Brain pericyte (primary cell): ENCODE measurements around the gene RECK.
"Not testable (repeated sequence)": the region's sequence is repeated elsewhere in the genome, so short reads cannot be mapped to it uniquely, and the experiment has no call there.

ENCODE experiments used
- DNase-seq: peaks from one replicate; pipeline ENCODE4 v3.0.0-alpha.2; 2012; ENCODE audit warnings: low read depth, low spot score

Gene RECK

DNA sequence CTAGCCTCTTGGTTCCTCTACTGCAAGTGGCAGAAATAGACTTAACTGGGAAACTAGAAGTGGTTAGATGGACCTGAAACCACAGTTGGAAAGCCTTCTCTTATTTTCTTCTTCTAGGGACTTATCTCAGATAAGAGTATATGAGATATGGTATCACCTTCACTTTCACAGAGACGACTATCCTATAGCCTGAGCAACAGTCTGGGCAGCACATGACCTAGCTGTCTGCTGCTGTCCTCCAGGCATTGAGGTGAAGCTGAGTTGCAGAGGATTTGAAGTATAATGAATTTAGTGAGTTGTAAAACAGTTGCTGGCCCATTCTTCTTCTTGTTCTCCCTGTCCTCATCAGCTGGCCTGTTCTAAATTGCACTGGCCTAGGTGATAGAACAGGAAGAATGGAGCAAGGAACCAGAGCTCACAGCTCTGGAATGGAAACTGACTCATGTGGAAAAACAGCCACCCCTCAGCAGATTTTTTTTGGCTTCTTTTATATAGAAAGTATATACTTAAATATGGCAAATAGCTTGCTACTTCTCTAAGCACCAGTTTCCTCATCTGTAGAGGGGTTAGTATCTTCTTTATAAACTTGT lies 27.8 kb downstream of the RECK start:
- no peak for DNase-seq

DNA sequence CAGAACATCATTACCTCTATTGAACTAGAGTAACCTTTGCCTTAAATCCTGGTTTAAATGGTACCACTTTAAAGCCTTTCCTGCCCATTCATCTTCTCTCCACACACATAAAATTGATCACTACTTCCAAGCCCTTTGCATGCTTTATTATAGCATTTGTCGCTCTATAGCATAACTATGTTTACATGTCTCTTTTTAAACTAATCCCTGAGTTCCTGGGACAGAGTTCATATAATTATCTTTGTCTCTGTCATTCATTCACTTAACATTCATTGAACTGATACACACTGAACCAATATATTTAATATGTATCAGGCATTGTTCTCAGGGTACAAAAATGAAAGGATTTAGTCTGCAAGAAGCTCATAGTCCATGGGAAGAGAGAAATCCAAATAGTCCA lies 37.3 kb downstream of the RECK start:
- no peak for DNase-seq

DNA sequence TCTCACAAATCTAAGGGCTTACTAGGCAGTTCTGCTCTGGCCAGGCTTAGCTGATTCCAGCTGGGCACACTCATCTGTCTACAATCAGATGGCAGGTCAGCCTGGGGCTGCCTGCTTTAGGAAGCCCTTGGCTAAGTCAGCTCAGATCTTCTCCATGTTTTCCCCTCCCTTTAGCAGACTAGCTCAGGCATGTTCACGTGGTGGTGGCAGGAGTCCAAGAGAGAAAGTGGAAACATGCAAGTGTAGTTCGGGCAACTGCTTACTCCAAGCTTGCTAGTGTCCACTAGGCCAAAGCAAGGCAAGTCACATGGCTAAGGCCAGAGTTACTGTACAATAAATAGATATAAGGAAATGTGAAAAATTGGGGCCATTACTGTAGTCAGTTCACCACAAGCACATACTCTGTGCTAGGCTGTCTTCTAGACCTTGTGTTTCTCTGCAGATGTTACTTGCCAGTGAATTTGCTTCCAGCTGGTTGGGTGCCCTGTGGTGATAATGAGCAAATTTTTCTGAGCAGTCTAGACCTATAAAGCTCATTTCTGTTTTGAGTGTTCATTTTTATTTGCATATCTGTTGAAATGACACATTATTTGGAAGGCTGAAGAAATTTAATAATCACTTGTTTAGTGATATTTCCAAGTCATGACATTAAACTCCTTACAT lies 38.3 kb downstream of the RECK start:
- peak; percentile 43 for DNase-seq

DNA sequence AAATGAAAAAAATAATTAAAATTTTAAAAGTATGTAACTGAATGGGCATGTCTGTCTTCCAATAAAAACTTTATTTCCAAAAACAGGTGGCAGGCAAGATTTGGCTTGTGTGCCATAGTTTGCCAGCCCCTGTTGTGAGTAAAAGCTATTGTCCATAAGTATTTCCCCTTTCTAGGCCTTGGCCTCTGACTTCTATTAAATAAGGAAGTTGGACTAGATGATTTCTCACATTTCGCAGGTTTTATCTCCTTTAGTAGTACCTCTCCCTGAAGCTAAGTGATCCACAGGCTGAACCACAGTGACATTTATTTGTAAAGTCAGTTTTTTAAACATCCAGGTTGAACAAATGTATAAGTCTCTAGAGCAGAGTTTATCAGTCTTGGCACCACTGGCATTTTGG lies 41.3 kb downstream of the RECK start:
- no peak for DNase-seq

DNA sequence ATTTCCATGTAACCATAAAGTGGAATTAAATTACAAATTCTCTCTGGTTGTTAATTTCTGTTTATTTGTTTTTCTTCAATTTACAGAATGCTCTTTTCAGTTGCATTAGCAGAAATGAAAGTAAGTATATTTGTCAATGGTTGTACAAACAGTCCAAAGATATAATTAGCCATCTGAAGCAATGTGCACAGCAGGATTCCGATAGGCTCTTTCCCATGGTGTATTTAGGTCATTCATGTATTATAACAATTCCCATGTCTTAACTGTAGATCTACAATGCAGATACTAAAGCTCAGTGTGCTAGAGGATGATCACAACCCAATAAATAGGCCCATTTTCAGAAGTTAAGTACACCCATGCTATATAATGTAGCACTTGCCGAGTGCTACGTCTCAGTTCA lies 43.8 kb downstream of the RECK start:
- no peak for DNase-seq

DNA sequence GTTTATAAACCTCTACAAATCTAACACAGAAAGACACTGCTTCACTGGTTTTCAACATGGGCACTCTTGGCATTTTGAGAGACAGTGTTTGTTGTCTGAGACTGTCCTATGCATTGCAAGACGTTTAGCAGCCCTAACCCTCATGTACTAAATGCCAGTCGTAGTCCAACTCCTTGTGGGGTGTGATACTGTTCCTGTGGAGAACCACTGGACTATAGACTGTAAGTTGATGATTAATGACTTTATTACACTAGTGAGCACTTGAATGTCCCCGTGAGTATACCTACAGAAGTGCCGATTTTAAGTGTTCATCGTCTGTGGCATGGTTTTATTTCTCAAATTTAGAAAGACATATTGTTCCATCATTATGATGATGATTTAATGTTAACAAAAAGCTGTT lies 46.2 kb downstream of the RECK start:
- DNase-seq = no peak

DNA sequence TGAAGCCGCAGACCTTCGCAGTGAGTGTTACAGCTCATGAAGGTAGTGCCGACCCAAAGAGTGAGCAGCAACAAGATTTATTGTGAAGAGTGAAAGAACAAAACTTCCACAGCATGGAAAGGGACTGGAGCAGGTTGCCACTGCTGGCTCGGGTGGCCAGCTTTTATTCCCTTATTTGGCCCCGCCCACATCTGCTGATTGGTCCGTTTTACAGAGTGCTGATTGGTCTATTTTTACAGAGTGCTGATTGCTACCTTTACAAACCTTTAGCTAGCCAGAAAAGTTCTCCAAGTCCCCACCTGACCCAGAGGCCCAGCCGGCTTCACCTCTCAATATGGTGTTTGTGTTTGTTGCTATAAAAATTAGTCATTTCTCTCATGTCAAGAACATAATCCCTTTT lies 49.7 kb downstream of the RECK start:
- no peak for DNase-seq

DNA sequence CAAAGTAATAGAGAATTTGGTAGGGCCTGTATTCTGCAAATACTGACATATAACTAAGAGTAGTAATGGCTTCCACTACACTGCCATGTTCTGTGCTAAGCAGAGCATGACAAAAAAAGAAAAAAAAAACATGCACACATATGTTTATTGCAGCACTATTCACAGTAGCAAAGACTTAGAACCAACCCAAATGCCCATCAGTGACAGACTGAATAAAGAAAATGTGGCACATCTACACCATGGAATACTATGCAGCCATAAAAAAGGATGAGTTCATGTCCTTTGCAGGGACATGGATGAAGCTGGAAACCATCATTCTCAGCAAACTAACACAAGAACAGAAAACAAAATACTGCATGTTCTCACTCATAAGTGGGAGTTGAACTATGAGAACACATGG lies 50.3 kb downstream of the RECK start:
- not testable (repeated sequence) for DNase-seq

DNA sequence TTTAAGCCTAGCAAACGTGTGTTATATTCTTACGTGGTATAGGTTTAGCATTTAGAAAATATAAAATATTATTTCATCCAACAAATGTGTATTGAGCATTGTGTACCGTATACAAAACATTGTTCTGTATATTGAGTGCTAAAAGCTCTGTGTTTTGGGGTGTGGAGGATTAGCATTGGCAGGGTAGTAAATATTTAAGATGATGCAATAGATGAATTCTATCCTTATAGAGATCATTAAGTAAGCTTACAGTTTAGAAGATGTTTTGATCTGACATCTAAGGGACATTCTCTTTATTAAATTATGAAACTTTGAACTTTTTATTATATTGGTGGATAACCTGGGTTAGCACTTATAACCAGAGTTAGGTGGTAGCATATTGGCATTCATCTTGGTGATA lies 51.3 kb downstream of the RECK start:
- no peak for DNase-seq

DNA sequence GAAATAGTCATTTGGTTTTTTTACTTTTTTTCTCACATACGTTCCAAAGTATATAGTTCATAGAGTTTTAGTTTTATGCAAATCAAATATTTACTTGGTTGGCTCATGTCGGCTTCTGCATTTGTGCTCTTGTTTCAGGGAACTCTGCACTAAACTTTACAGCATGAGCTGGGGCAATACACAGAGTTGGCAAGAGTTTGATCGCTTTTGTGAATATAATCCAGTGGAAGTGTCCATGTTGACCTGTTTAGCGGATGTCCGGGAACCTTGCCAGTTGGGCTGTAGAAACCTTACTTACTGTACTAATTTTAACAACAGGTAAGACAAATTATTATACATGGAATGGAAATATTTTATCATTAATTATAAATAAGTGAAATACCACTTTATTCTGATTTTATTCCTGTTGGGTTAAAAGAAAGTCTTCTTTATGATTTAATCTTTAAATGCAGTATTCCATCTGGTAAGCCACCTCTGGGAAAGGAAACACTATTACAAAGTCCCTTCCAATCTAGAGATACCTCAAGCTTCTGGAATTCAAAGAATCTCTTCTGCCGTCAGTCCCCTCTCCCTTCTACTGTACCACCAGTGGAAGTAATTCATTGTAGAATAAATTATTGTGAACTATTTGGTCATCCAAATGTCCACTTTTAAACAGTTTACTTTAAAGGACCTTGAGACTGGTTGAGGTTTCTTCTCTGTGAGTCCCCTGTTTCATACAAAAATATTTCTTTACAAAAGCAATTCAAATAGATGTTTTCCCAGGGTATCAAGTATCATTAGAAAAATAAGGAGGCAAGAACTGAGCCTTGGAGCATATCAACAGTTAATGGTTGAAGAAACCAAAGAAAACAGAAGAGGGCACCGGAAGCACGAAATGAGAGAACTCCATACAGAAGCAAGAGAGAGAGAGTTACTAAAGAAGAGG lies 54.6 kb downstream of the RECK start:
- DNase-seq = peak; percentile 67

DNA sequence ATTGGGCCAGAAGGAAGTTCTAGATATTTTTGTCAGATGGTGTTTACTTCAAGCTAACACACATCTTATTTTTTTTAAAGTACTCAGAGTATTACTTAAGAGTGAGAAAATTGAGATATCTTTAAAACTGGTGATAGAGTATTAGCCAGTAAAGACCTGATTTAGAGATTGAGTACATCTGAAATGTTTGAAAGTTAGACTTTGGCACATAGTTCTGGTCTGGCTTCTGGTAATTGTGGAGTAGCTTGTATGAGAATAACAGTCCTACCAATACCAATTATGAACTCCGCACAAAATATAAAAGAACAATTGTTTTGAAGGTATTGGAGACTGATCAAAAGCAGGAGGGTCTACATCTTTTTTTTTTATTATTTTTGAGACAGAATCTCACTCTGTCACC lies 55.3 kb downstream of the RECK start:
- no peak for DNase-seq

DNA sequence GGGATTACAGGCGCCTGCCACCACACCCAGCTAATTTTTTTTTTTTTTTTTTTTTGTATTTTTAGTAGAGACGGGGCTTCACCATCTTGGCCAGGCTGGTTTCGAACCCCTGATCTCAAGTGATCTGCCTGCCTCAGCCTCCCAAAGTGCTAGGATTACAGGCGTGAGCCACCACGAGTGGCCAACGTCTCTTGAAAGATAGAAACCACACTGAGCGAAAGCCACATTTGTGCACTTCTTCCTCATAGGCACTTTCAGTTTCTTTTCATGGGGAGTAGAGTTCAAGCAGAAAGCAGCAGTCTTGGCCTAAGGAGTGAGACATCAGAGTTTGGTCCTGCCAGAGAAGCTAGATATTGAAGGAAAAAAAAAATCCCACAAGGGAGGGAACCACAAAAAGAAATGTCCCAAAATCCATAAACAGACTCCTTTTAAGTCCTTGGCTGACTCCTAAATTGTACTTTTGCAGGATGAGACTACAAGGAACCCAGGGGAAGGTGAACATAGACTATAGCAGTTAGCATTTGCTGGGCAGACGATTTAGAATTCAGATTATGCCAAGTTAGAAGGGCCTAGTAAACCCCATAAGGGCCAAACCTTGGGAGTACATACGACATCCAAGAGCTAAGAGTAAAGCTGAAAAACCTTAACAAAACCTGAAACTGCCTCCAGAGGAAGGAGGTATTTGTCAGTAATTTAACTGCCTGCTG lies 55.9 kb downstream of the RECK start:
- no peak for DNase-seq

DNA sequence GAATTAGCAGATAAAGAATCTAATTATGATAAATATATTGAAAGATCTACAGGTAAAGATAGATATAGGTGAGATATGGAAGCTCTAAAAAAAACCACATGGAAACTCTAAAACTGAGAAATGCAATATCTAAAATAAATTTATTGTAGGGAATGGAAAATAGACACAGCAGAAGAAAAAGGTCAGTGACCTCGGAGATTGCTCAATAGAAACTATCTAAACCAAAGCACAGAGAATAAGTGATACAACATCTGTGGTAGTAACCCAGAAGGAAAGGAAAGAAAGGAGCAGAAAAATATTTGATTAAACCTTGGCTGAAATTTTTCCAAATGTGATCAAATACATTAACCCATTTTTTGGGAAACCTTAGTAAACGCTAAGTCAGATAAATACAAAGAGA lies 56.7 kb downstream of the RECK start:
- DNase-seq = no peak

DNA sequence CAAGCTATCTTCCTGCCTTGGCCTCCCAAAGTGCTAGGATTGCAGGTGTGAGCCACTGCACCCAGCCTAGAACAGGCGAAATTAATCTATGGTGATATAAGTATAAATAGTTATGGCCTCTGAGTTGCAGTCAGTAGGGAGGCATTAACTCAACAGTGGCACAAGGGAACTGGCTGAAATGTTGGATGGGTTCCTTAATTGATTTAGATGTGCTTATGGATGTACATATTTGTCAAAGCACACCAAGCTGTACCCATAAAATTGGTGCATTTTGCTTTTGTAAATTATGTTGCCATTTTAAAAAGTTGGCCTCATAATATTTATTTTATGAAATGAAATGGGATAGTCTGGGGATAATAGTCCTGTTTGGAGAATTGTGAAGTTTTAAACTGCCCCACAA lies 63.0 kb downstream of the RECK start:
- no peak for DNase-seq

DNA sequence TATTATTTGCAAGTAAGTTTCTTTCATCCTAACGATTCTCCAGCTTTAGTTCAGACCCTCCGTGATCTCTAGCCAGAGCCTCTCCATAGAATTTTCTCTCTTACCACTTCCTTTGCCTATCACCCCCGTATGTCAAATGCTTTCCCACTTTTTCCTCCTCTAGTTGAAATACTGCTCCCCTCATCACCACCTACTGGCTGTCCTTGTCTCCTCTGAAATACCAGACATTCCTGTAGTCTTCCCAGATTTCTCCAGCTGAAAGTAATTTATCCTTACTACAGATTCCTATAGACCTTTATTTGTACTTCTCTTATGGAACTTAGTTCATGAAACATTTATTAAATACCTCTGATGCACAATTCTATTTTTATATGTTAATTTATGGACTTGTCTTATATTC lies 63.8 kb downstream of the RECK start:
- no peak for DNase-seq

DNA sequence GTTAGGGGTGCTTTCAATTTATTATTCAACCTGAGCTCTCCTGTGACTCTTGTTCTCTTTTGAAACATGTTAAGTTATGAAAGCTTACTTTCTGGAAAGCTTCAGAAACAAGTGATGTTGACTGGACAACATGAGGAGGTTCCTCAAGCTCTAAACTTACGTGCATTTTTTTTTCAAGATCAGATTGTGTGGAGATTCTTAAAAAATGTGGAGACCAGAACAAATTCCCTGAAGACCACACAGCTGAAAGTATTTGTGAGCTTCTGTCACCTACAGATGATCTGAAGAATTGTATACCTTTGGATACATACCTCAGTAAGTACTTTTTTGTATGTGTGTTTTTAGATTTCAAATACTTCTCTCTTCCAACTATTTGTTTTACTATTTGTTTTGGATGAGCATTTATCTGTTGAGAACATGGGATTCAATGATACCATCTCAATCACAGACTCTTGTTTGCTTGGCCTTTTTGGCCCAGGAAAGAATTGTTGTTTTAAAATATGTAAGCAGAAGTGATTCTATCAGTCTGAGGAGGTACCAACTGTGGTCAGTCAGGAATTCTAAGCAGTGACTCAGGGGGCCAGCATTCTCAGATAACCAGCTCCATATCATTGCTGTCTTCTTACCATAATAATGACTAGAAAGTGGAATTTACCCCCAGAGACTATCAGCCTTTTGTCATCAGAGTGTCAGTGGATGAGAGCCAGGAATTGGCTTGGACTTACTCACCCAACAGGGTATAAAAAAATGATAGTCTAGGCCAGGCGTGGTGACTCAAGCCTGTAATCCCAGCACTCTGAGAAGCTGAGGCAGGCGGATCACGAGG lies 65.4 kb downstream of the RECK start:
- DNase-seq = peak; percentile 47

DNA sequence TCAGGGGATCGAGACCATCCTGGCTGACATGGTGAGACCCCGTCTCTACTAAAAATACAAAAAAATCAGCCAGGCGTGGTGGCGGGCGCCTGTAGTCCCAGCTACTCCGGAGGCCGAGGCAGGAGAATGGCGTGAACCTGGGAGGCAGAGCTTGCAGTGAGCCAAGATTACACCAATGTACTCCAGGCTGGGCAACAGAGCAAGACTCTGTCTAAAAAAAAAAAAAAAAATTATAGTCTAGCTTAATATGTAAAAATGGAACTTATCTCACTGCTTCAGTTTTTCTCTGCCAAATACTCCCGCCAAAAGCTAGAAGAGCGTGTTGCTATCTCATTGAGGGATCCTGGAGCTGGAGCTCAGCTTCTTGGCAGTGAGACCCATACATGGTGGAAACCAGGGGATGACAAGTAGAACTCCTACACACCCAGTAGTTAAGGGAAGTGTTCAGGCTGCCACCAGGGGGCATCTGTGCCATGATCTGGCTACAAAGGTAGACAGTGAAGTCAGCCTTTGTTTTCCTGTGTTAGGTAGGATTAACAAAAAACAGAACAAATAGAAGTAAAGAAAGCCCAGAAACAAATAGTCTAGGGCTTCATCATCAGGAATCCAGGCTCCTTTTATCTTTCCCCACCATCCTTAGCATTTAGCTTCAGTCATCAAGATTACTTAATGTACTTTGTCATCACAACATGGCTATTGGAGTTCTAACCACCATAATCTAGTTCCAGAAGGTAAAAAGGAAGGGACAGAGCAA lies 66.2 kb downstream of the RECK start:
- DNase-seq = no peak

DNA sequence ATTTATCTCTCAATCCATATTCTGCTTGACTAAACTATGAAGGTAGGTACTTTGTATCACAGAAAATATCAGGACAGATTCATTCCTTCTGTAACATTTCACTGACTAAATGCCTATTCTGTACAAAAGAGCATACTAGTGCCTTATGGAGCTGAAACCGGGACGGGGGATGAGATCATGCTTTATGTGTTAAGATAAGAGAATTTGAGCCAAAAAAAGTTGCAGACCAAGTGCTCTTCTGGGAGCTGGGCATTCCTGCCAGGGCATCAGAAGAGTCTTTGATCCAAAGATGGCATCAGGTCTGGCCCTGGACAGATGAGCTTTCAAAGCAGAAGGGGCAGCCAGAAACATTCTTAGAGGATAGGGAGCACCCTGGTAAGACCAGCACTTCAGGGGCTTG lies 72.4 kb downstream of the RECK start:
- no peak for DNase-seq

DNA sequence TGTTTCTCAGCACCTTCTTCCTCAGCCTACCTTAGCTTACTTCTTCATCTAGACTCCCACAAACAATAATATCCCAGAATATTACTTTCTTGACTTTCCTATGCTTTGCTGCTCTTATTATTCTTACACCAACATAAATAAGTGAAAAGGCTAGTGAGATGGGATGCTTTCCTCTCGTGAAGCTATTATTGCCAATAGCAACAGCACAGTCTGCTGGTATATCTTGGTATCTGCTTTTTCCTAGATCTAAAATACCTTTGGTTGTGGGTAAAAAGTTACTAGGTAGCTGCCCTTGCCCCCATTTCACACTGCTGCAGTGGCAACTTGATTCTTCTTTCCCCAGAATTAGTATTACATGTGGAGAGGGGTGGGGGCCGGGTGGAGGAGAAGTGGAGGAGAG lies 73.7 kb downstream of the RECK start:
- DNase-seq = no peak

DNA sequence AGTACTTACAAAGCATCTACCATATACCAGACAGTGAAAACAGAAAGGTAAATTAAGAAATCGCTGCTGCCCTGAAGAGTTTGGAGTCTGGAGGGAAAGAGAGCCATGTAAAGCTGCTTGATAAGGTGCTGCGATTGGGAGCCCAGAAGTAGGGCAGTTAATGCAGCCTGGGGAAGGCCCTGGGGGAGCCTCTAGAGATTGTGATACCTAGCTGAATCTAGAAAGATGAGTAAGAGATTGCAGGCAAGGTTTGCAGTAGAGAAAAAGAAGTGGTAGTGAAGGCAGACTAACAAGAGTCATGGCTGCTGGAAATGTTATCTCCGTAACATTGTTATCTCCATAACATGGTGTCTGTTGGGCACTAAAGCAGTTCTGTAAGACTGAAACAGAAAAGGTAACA lies 75.8 kb downstream of the RECK start:
- DNase-seq = no peak

DNA sequence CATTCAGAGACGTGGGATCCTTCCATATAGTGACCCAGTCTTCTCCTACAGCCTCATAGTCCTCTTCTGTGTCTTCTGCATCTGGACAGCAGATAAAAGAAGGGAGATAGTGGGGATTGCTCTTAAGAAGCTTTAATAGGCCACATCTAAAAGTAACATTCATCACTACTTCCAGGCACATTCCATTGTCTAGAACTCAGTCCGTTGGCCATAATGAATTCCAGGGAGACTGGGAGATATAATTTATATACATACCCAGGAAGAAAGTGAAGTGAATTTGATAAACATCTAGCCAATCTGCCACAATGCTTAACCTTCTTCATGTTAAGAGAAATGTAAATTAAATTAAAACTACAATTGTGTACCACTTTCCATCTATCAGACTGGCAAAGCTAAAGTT lies 77.3 kb downstream of the RECK start:
- DNase-seq = no peak
